Upper lobe of right lung (tissue), 1 donor: ENCODE measurements around the gene STMP1. TPM values are rescaled to one million over a fixed set of nuclear protein-coding genes. Genes with fewer than 3 reads are reported as not detected.
A peak's percentile ranks its signal among the peaks of the same experiment; 100 is the strongest.

ENCODE experiments used
- ATAC-seq: fragments of 200-7000 bp; cut with Tn5 transposase; one replicate; pipeline ENCODE4 v1.9.1; 2020; ENCODE audit warnings: mild to moderate bottlenecking, moderate library complexity
- DNase-seq: peaks from one replicate; pipeline ENCODE4 v3.0.0-alpha.2; 2020
- H3K27ac ChIP-seq: fragments of 200-600 bp; one replicate; pipeline ENCODE4 v1.8.0; 2022
- H3K27me3 ChIP-seq: fragments of 200-600 bp; one replicate; pipeline ENCODE4 v1.8.0; 2022; ENCODE audit warnings: mild to moderate bottlenecking
- H3K36me3 ChIP-seq: fragments of 200-600 bp; one replicate; pipeline ENCODE4 v1.8.0; 2022
- H3K4me1 ChIP-seq: fragments of 200-600 bp; one replicate; pipeline ENCODE4 v1.8.0; 2022
- H3K4me3 ChIP-seq: fragments of 200-600 bp; one replicate; pipeline ENCODE4 v1.8.0; 2022; ENCODE audit warnings: mild to moderate bottlenecking
- H3K9me3 ChIP-seq: fragments of 200-600 bp; one replicate; pipeline ENCODE4 v1.8.0; 2022
- CTCF ChIP-seq: fragments of 200-600 bp; IDR thresholded peaks from one replicate; pipeline ENCODE4 v1.8.0; 2022; ENCODE audit warnings: antibody characterized with exemption
- intact Hi-C: fragments of 100-400 bp; cut with DNase I; formaldehyde crosslinking; loops from one replicate; pipeline ENCODE4 v1.11.0; 2022
- total RNA-seq: library from RNA; stranded (reverse); fragmentation: NEBNext Ultra II Directional; extraction: Animal tissue kit (Norgen Biotek cat#: 25700); gene quantifications from one replicate; pipeline ENCODE4 v1.2.1, GENCODE V29; 2021
- donor health status: DM: no; HTN: yes; CAD: no; lungs with severe emphysema.

The STMP1 gene
- total RNA-seq, 1 donor from 2014 or later = 23.4 TPM

GRCh38 chr7:135647755-135648154 is 14.6 kb upstream of the STMP1 start:
- no peaks in the 10 kb centered on the region for H3K9me3 ChIP-seq
- ATAC-seq (no peak), DNase-seq (no peak)
- no peaks in the 10 kb centered on the region for H3K27me3 ChIP-seq
- H3K36me3 ChIP-seq = peaks cover 49% of the 10 kb centered on the region
- no peak overlapping the region for H3K4me3 ChIP-seq
- TF ChIP-seq CTCF = no peak
- intact Hi-C loops = no loop called here
- no peak overlapping the region for H3K27ac ChIP-seq
- H3K4me1 ChIP-seq = no peaks in the 10 kb centered on the region

GRCh38 chr7:135648235-135648634 is 14.1 kb upstream of the STMP1 start:
- no peak for TF ChIP-seq CTCF
- Histone ChIP-seq H3K9me3 (no peaks in the 10 kb centered on the region), H3K4me1 (no peaks in the 10 kb centered on the region), H3K27me3 (no peaks in the 10 kb centered on the region), H3K27ac (no peak overlapping the region), H3K36me3 (peaks cover 44% of the 10 kb centered on the region), H3K4me3 (no peak overlapping the region)
- ATAC-seq (no peak), DNase-seq (no peak)
- intact Hi-C loops = no loop called here

GRCh38 chr7:135650831-135651573 is 11.3 kb upstream of the STMP1 start:
- peaks cover 23% of the 10 kb centered on the region for H3K36me3 ChIP-seq
- ATAC-seq = peak; percentile 82
- intact Hi-C loops = no loop called here
- no peaks in the 10 kb centered on the region for H3K4me1 ChIP-seq
- TF ChIP-seq CTCF = no peak
- DNase-seq = no peak
- no peak overlapping the region for H3K27ac ChIP-seq
- H3K27me3 ChIP-seq = no peaks in the 10 kb centered on the region
- H3K4me3 ChIP-seq = no peak overlapping the region
- H3K9me3 ChIP-seq = no peaks in the 10 kb centered on the region

- no peak for TF ChIP-seq CTCF
- no peak overlapping the region for H3K27ac ChIP-seq
- ATAC-seq (no peak), DNase-seq (no peak)
- intact Hi-C loops = no loop called here
- H3K27me3 ChIP-seq = no peaks in the 10 kb centered on the region
- no peaks in the 10 kb centered on the region for H3K4me1 ChIP-seq
- H3K4me3 ChIP-seq = no peak overlapping the region
- H3K9me3 ChIP-seq = no peaks in the 10 kb centered on the region
- peaks cover 7% of the 10 kb centered on the region for H3K36me3 ChIP-seq
Observed at GRCh38 chr7:135653340-135654080, 8.8 kb upstream of the STMP1 start.

GRCh38 chr7:135658564-135658963 is 3.8 kb upstream of the STMP1 start:
- DNase-seq (no peak), ATAC-seq (no peak)
- no peak overlapping the region for H3K27ac ChIP-seq
- TF ChIP-seq CTCF = no peak
- no peaks in the 10 kb centered on the region for H3K9me3 ChIP-seq
- no peaks in the 10 kb centered on the region for H3K36me3 ChIP-seq
- H3K4me3 ChIP-seq = no peak overlapping the region
- no peaks in the 10 kb centered on the region for H3K27me3 ChIP-seq
- intact Hi-C loops = no loop called here
- peaks cover 10% of the 10 kb centered on the region for H3K4me1 ChIP-seq
